ENCODE results near the gene GAS2L1. TPM values are rescaled to one million over a fixed set of nuclear protein-coding genes. Genes with fewer than 3 reads are reported as not detected.

The GAS2L1 gene
- total RNA-seq, 1 donor from 2014 or later = 24.3 TPM

- intact Hi-C loops (cut with DNase I) = loop anchor here (2.0 to 10.0 kb wide), 2 partner anchors 37 to 195 kb away; partner anchors contain the start of genes GAS2L1 and KREMEN1
- no peak for ATAC-seq
- no peak for DNase-seq (ENCODE audit: missing footprints)
These were observed 36.5 kb upstream of the GAS2L1 start for GRCh38 chr22:29269731-29270474.

DNA sequence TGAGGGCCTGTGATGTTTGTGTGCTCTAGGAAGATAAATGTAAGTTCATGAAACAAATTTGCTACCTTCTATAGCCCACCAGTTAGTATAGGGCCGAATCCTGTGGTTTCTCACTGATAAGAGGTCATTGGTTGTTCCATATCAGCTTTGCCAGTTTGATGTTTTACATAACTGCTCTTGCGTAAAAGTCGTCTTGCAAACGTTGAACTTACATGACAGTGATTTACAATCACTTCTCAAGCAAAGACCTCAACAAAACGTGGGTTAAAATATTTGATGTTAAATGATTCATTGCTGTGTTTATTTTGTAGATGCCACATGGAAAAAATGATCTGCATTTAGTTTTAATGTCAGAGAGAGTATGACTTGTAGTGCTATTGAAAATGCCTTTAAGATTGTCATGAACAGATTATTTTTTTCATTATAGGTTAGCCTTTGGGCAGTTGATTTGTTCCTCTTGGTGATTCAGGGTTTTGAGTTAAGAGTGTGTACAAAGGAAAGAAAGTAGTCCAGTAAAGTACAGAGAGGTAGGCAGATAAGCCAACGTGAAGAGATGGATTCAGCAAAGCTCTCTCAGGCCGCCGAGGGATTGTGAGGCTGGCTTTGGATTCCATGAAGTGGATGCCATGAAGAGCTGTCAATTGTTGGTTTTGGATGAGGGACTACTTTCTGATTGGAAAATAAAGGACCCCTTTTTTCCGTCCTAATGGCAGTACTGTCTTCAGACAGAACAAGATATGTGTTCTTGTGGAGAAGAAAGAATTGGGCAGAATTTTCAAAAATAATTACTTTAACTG, 35.8 kb upstream of the GAS2L1 start:
- no peak for ATAC-seq
- no peak for DNase-seq (ENCODE audit: missing footprints)
- intact Hi-C loops (cut with DNase I) = no loop called here

DNA sequence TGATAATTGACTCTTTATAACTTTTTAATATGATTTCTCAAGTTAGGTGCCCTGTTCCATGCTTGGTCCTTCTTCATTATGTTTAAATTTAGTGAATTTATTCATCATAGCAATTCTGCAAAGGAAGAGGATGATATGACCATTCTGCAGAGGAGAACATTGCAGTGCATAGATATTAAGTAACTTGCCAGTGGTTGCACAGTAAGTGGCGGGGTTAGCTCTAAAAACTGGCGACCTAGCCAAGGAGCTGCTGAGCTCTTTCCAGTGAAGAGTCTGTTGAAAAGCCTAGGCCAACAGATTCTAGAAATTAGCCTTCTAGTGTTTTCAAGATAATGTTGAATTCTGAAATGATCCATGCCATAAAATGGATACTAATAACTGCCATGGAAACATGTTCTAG, 33.8 kb upstream of the GAS2L1 start:
- intact Hi-C loops (cut with DNase I) = no loop called here
- DNase-seq (ENCODE audit: missing footprints) = no peak
- no peak for ATAC-seq

DNA sequence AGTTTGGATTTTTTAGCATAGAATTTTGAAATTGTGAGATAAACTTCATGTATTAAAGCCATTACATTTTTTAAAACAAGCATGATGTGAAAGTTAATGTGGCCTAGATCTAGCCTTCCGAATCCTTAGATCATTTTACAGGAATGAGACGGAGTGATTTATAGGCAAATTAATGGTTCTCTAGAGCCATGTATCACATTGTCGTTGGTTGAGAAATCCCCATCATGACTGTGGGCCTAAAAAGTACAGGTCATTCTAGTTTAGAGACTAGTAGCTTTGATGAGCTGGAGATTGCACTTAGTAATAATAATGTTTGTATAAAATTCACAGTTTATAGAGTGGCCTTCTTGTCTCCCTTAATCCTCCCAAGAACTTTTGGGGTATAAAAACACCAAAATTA, 31.3 kb upstream of the GAS2L1 start:
- DNase-seq (ENCODE audit: missing footprints) (no peak), ATAC-seq (no peak)
- intact Hi-C loops (cut with DNase I) = no loop called here

DNA sequence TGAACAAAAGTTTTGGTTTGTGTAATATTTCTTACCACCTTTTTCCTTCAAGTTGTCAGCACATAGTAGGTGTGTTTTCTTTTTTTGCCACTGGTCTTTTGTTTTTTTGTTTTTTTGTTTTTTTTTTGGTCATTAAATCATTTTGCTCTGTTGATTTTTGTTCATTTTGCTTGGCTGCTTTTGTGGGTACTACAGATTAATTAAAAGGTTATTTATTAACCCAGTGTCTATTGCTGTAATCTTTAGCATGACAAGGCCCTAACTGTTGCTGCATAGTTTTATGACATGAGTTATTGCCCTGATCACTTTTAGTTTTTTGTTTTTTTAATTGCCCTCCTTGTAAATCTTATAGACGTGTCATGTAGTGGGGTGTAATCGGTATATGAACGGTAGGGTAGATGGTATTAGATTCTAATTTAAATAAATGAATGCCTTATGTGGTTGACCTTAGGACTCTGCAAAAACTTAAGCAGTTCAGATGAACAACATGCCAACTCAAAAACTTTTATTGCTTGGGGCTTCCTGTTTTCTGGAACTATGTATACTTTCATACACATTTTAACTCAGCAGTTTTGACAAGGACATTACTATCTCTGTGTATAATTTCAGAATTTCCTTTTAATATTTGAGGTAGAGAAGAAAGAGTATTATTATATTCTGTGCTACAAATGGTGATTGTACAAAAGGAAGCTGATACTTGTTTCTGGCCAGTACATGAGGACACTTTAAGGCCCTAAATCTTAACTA, 30.5 kb upstream of the GAS2L1 start:
- intact Hi-C loops (cut with DNase I) = no loop called here
- ATAC-seq (no peak), DNase-seq (ENCODE audit: missing footprints) (no peak)

DNA sequence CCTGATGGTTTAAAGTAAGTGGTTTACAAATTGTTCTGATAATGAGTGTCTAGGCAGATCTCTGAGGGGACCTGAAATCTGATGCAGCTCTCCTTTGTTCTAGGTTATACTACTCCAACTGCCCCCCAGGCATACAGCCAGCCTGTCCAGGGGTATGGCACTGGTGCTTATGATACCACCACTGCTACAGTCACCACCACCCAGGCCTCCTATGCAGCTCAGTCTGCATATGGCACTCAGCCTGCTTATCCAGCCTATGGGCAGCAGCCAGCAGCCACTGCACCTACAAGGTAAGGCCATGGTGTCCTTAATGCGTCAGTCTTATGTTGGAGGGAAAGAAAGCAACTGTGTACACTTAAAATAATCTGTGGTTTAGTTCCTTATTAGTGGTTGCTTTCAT, 28.5 kb upstream of the GAS2L1 start:
- intact Hi-C loops (cut with DNase I) = no loop called here
- DNase-seq (ENCODE audit: missing footprints) (no peak), ATAC-seq (no peak)

DNA sequence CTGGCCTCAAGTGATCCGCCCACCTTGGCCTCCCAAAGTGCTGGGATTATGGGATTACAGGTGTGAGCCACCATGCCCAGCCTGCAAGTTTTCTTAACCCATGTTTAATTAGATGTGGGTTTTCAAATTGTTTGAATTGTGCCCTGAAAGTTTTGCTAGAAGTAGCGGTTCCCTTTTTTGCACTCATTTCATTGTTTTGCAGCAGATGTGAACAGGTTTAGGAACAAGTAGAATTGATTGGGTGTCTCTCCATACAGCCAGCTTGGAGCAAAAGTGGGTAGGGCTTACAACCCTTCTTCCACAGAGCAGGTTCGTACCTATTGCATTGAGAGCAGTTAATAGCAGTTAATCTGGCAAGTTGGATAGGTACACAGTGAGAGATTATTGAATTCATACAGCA, 22.3 kb upstream of the GAS2L1 start:
- ATAC-seq (no peak), DNase-seq (ENCODE audit: missing footprints) (no peak)
- intact Hi-C loops (cut with DNase I) = no loop called here

DNA sequence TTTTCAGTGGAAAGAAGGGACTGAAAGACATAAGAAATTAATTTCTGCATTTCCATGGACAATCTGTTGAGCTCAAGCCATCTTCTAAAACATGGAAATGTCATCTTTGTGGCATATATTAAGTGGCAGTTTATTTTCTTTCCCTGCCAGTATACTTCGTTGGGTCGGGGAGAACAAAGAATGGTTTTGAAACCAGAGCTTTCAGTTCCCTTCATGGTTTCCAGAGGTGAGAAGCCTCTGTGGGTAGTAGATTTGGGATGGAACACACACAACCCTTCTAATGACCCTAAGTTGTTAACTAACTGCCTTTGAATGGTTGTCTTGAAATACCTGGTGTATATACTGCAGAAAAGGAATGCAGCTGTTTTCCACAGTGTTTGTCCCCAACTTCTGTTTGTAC, 17.6 kb upstream of the GAS2L1 start:
- intact Hi-C loops (cut with DNase I) = no loop called here
- ATAC-seq = no peak
- DNase-seq (ENCODE audit: missing footprints) = no peak

DNA sequence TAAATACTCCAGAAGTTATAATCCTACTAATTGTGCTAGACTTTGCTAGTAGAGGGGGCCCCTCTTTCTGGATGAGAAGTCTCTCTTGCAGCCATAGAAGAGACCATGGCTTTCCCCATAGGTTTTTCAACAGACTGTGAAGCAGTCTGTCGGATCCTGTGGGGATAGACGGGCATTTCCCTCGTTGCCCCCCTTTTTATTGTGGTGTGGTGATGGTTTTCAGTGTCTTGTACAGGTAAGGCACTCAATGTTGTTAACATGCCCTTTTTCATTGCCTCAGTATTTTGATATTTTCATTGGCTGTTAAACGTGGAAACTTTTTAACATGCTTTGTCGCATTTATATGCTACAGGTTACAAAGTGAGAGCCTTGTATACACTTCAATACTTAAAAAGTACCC, 16.4 kb upstream of the GAS2L1 start:
- ATAC-seq (no peak), DNase-seq (ENCODE audit: missing footprints) (no peak)
- intact Hi-C loops (cut with DNase I) = no loop called here

- ATAC-seq = no peak
- intact Hi-C loops (cut with DNase I) = no loop called here
- DNase-seq (ENCODE audit: missing footprints) = no peak
These were observed 15.2 kb upstream of the GAS2L1 start for GRCh38 chr22:29291215-29291614.

- ATAC-seq (no peak), DNase-seq (ENCODE audit: missing footprints) (no peak)
- intact Hi-C loops (cut with DNase I) = no loop called here
These were observed 14.1 kb upstream of the GAS2L1 start for GRCh38 chr22:29292379-29292778.

GRCh38 chr22:29298641-29299040, 7.8 kb upstream of the GAS2L1 start:
- intact Hi-C loops (cut with DNase I) = no loop called here
- ATAC-seq = no peak
- DNase-seq (ENCODE audit: missing footprints) = no peak

GRCh38 chr22:29299136-29299900, 7.1 kb upstream of the GAS2L1 start:
- ATAC-seq (no peak), DNase-seq (ENCODE audit: missing footprints) (no peak)
- intact Hi-C loops (cut with DNase I) = no loop called here

DNA sequence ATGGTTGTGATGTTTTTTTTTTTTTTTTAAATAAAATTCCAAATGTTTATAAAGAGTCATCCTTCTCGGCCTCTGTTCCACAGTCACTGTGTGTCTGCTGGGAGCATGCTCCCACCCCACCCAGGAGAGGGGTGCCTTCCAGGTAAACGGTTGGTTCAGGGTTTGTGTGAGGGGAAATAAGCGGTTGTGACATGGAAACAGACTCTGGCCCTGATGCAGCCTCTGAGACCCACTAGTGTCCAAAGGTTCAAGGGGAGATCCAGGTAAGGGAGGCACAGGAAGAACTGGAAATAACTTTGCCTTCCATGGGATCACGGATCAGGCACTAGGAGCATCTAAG, 6.0 kb upstream of the GAS2L1 start:
- intact Hi-C loops (cut with DNase I) = no loop called here
- no peak for ATAC-seq
- DNase-seq (ENCODE audit: missing footprints) = no peak

DNA sequence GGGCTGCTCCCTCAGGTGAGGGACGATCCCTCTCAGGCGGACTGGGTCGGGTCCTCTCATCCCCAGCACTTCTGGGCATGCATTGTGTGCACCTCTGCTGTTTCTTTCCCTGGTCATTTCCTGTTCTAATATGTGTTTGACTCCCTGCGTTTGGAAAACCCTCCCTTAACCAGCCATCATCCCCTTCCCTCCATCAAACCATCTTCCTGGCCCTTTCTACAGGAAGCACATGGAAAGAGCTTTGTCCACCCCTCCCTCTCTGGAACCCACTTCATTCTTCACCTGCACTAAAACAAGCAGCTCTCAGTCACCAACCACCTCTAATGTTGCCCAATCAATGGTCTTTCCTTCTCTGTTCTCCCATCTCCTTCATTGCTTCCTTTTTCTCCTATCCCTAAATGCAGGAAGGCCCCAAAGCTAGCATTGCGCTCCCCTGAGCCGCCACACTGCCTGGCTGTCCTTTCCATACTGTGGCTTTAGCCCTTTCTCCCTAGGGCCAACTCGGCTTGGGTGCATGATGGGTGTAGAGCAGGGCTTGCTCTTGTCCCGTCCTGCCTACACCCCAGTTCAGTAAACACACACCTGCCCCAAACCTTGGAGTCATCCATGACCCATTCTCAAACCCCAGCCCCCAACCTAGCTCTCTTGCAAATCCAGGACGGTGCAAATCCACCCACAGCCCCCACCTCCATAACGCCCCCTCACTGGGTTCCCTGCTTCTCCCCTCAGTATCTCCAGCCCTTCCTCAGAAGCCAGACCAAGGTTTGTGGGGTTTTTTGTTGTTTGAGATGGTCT, 5.4 kb upstream of the GAS2L1 start:
- intact Hi-C loops (cut with DNase I) = no loop called here
- ATAC-seq = no peak
- DNase-seq (ENCODE audit: missing footprints) = no peak

DNA sequence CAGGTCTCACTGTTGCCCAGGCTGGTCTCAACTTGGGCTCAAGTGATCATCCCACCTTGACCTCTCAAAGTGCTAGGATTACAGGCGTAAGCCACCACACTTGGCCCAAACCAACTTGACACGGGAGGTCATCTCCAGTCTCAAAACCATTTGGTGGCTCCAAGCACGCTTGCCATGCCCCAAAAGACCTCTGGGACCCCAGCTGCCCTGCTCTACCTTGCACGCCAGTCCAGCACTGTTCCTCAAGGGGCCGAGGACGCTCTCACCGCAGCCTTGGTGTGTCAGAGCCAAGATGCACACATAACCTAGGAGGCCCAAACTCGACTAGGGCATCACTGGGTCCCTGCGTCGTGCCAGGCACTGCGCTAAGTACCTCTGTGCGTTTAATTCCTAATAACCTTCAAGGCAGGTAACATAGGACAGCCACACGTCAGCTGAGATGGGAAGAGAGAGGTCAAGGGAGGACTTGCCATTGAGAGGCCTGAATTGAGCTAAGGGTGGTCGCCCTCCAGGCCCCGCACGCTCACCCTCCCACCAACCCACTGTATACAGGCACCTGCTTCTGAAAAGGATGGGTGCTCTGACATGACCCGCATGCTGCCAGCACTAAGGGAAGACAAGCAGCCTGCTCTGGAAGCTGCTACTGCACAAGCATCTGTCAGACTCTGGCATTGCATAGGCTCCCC, 4.6 kb upstream of the GAS2L1 start:
- ATAC-seq (no peak), DNase-seq (ENCODE audit: missing footprints) (no peak)
- intact Hi-C loops (cut with DNase I) = no loop called here

GRCh38 chr22:29302402-29302680, 4.1 kb upstream of the GAS2L1 start:
- ATAC-seq (no peak), DNase-seq (ENCODE audit: missing footprints) (no peak)
- intact Hi-C loops (cut with DNase I) = no loop called here

Measured in Right ventricle myocardium inferior (tissue), 1 donor.